CD4-positive, alpha-beta T cell treated with Interleukin-21 for 1 hour (primary cell): ENCODE measurements around the gene TGFBR3.
A peak's percentile ranks its signal among the peaks of the same experiment; 100 is the strongest.
"Not testable (repeated sequence)": the region's sequence is repeated elsewhere in the genome, so short reads cannot be mapped to it uniquely, and the experiment has no call there.

Experiments used
- DNase-seq: peaks from one replicate; pipeline ENCODE4 v3.0.0-alpha.2; 2020

TGFBR3 gene

DNA sequence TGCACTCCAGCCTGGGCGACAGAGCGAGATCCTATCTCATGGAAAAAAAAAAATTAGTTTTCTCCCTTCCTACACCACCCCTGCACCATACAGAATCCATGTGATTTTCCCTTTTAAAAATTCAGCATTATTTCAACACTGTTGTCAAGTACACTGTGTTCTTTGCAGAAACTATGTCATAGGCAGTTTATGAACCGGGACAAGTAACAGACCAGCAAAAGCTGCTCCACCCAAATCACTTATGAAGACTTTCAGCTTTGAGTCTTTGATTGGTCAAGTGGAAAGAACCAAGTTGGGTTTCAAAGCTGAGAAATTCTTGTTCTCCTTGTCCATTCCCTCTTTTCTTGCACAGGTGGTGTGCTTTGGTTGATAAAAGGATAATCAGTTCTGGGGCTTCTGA, 212.3 kb downstream of the TGFBR3 start:
- DNase-seq: no peak

DNA sequence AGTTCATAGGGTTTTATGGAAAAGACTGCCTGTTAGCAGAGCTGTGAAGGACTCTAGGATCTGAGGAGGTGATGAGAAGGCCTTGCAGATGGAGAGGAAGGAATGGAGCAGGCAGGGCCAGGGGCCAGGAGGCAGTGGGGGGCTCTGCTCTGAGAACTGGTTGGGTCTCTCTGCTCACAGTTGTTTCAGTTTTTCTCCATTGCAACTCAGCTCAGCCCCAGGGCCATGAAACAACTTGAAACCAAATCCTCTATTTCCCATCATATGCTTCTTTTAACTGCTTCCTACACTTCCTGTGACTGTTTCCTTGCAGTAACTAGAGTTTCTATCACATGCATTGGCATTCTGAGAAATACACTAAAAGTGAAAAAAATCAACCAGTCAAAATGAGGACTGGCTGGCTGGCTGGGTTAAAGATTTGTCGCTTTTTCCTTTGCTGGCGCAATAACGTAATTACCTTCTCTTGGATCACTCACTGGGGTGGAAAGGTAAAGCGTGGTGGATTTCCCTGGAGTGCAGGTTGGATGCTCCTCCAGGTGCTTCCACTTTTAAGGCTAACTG, 213.3 kb downstream of the TGFBR3 start:
- no peak for DNase-seq

DNA sequence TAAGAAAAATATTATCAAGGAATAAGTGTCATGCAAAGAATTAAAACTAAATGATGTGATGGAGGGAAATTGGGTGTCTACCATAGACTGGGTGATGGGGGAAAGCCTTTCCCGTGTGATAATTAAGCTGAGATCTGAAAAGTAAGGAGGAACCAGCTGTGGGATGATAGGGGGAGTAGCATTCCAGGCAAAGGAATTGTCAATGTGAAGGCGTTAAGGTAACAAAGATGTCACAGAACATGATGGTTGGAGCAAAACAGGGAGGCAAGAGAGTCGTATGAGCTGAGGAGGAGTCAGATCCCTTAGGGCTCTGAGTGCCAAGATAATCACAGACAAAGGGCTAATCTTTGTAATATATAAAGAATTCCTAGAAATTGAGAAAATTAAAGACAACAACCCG, 215.2 kb downstream of the TGFBR3 start:
- no peak for DNase-seq

DNA sequence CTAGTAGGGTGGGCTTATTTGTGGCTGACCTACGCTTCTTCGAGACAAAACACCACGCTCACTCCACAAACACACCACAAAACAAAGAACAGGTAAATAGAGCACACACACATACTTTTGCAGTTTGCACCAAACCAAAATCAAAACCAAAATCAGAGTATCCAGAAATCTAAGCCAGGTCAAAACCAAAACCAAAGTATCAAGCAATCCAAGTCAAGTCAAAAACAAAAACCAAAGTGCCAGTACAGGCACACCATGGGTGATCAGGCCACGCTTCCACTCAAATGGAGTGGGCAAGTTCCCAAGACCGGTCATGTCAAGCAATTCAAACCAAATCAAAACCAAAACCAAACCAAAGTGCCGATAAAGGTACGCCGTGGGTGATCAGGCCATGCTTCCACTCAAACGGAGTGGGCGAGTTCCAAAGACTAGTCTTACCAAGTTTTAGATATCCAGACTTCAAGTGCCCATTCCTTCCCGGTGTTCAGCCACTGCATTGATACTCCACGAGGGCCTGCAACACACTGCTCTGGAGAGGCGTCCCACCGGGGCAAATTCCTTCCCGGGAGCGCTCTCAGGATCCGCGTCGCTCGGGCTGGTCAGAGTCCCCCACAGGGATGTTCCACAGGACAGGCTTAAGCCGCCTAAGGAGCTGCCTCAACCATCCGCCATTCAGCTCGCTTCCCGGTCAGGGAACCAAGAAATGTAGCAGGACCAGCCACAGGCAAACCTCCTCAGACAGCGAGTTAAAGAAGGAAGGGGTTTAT, 216.2 kb downstream of the TGFBR3 start:
- no peak for DNase-seq

DNA sequence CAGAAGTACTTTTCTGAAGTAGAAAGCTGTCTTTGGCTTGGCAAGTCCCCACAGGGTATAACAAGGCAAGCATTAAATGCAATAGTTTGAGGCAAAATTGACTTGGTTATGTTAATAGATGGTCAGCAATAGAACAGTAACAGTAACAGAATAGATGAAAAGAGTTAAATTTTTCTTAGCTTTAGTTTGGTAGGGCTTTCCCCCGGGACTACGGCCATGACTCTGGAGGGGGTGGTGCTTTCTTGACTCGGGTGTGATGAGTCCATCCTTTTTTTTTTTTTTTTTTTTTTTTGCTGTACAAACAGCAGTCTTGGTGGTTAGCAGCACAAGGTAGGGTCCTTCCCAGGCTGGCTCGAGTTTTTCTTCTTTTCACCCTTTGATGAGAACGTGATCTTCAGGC, 219.3 kb downstream of the TGFBR3 start:
- DNase-seq: not testable (repeated sequence)

DNA sequence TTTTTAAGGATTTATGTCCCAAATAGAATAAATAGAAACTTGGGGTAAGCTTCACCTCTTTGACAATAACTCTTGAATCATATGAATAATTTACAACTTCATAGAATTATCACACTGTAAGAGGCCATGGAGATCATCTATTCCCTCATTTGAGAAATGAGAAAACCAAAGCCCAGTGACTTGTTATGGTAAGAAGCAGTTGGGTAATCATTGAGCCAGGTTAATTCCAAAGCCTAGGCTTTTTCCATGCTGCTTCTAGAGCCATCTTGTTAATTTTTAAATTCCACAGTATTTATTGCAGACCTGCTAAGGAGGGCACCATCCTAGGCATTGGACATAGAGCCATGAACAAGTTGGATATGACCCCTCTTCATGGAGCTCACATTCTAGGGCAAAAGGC, 224.8 kb downstream of the TGFBR3 start:
- no peak for DNase-seq

DNA sequence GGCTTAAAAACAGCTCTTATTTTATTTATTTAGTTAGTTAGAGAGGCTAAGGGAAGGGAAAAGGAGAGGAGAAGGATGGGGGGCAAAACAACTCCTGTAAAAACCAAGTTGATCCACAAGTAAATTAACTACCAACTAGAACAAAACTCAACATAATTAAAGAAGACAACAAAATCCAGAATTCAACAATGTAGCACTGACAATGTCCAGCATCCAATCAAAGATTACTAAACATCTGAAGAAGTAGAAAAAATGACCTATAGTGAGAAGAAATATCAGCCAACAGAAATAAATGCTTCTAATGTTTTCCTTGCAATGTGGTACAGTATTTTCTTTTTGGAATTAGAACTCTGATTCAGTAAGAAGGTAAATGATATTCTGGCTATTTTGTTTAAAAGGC, 225.2 kb downstream of the TGFBR3 start:
- DNase-seq: no peak

DNA sequence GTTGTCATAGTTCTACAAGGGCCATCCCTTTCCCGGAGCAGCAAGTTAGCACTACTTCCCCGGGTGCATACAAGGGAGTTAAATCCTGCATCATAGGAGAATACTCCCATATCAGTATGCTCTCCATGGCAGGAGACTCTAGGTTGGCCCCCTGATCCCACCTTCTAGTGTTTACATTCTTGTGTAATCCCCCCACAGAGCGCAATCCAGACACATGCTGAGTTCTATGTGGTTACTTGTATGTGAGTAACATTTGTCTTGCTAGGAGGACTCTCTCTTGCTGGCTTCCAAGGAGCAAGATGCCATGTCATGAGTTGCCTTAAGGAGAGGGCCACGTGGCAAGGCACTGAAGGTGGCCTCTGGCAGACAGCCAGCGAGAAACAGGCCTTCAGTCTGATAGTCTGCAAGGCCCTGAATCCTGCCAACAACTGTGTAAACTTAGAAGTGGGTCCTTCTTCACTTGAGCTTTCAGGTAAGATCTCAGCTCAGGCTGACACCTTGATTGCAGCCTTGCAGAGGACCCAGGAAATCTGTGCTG, 230.0 kb downstream of the TGFBR3 start:
- no peak for DNase-seq

DNA sequence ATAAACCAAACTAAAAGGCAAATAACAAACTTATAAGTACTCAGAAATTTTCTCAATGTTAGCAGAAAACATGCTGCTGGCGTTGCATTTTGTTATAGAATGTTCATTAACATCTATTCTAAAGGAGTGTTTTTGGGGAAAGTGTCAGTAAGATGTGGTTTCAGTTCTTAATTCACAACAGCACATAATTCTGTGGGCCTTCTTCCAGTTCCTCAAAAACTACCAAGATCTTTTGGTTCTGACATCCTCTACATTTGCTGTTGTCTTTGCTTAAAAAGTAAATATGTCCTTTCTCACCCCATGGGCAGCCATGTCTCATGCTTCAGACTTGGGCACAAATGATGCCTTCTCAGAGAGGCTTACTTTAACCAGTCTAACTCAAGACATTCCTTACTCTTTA, 232.8 kb downstream of the TGFBR3 start:
- no peak for DNase-seq

DNA sequence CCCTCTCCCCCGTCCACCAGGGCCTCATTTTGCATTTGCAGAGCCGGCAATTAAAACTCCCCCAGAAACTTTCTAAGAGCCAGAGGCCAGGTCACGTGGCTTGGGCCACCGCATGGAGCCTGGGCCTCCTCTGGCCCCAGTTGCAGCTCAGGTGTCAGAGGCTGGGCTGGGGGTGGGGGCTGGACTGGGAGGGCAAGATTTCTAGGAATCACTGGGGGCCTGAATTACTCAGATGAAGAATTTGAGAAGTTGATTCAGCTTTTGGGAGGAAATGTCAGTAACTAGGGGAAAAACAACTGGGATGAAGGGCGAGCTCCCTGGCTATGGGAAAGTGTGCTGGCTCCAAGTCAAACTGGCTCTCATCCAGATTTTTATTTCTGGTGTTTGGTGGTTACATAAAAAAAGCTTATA, 234.3 kb downstream of the TGFBR3 start:
- DNase-seq: no peak

DNA sequence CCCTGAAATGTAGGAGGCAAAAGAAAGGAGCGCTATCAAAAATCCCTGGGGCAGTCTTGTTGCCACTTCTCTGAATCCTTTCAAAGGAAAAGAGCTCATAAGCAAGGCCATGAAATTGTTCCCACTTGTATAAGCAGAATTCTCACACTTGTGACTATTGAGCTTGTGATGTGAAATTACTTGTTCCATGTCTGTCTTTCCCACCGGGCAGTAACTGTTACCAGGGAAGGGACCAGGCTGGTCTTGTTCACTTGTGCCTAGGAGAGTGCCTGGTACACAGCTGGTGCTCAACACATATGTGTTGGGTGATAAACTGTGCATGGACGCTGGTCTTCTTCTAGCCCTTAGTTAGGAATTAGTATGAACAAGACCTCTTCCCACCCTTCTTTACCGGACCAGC, 234.7 kb downstream of the TGFBR3 start:
- no peak for DNase-seq

DNA sequence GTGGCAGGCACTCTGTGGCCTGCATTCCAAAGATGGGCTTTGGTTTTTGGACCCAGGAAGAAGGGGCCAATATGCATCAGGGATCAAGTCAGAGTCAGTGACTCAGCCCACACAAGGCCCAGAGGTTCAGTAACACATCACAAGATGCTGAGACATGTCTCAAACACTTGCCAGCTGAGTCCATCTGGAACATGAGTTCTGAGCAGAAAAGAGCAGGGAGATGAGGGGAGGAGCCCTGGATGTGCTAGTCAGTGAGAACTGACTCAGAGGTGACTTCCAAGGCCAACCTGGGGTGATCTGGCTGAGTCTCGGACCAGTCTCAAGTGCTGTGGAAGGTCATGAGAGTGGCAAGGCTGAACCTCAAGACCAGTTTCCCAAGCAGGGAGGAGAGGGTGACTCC, 235.2 kb downstream of the TGFBR3 start:
- no peak for DNase-seq

DNA sequence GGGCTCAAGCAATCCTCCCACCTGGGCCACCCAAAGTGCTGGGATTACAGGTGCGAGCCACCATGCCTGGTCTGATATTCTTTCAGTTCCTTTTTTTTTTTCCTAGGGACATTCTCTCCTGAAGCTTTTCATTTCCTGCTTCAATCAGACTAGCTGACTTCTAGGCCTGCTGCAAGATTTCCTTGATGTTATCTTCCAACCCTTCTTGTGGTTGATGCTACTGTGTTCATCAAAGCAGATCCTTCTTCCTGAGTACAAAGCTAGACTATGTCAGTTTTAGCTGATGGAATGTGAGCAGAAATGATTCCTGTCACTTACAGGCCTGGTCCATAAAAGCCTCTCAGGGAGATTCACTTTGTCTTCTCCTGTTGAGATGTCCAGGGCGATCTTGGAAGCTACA, 238.9 kb downstream of the TGFBR3 start:
- peak; percentile 11 for DNase-seq

DNA sequence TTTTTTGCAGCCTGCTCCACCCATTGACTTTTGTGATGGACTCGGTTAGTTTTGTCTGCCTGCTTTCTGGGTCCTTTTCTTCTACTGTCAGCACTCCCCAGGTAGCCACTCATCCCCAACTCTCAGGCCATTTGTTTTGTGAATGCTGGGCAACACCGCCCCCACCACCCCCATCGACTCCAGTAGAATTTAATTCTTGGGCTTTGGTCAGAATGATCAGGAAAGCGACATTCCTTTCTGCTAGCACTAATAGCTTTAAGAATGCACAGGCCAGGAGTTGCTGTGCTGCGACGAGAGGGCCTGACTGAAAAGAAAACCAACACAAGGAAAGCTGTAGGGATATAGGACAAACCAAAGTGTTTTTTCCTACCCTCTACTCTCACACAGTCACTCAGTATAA, 240.9 kb downstream of the TGFBR3 start:
- DNase-seq: no peak

DNA sequence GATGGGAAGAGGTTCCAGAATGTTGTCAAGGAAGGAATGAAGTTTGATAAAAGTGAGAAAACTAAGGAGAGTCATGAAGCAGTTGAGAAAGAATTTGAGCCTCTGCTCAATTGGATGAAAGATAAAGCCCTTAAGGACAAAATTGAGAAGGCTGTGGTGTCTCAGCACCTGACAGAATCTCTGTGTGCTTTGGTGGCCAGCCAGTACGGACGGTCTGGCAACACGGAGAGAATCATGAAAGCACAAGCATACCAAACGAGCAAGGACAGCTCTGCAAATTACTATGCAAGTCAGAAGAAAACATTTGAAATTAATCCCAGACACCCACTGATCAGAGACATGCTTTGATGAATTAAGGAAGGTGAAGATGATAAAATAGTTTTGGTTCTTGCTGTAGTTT, 242.5 kb downstream of the TGFBR3 start:
- DNase-seq: no peak

DNA sequence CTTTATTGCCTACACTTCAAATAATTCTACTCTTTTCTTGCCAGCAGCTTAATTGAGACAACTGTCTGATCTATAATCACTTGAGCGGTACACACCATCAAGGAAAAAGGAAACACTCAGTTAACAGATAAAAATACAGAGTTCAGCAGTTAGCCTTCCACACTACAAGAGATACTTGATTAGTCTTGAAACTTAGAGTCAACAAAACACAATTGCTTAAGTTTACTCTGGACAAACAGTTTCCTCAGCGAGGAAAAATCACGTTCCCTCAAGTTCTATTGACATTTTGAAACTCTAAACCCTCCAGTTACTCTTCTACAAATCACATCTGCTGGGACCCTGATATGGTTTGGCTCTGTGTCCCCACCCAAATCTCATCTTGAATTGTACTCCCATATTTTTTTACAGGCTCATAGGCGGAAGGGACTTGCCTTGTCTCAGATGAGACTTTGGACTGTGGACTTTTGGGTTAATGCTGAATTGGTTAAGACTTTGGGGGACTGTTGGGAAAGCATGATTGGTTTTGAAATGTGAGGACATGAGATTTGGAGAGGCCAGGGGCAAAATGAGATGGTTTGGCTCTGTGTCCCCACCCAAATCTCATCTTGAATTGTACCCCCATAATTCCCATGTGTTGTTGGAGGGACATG, 244.9 kb downstream of the TGFBR3 start:
- DNase-seq: no peak

DNA sequence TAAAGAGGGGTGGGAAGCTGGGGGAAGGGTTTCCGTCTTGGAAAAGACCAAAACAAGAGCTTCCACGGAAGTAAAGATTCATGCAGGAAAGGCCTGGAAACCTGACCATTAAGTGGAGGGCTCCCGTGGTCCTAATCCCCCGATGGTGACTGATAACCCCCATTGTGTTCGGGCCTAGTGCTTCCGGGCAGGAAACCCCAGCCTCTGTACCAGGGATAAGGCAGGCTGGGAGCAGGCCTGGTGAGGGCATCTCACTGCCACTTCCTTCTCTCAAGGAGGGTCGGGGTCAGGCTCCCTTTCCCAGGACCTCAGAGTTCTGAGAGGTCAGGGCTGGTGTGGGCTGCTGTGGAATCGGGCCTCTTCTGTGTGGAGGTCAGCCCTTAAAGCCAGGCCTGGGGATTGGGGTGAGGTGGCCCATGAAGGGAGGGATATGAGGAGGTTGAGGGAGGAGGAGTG, 248.4 kb downstream of the TGFBR3 start:
- no peak for DNase-seq

DNA sequence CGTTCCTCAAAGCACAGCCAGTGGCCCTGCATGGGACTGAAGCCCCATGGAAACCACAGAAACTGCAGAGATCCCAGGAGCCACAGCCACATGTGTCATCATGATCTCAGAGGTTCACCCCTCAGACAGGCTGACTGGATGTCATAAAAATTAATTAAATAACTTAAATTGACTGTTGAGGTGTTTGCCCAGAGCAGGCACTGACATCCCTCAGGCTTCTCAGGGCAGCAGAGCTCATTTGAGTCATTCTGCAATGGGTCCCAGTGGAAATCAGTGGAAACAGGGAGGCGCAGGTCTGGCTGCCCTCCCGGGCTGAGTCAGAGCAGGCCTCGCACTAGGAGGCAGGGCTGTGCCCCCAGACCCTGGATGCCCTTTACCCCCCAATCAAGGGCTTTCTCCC, 250.2 kb downstream of the TGFBR3 start:
- no peak for DNase-seq

DNA sequence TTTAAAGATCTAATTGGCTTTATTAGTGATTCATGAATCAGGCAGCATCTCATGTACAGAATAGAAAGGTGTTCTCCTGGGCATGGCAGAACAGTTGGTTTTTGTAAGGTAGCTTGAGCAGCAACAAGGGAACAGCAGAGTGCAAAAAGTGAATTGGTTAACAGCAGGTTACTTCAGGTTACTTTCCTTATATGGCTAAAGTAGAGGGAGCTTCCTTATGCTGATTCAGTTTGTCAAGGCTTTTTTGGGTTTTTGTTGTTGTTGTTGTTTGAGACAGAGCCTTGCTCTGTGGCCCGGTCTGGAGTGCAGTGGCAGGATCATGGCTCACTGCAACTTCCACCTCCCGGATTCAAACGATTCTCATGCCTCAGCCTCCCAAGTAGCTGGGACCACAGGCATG, 252.5 kb downstream of the TGFBR3 start:
- DNase-seq: no peak

DNA sequence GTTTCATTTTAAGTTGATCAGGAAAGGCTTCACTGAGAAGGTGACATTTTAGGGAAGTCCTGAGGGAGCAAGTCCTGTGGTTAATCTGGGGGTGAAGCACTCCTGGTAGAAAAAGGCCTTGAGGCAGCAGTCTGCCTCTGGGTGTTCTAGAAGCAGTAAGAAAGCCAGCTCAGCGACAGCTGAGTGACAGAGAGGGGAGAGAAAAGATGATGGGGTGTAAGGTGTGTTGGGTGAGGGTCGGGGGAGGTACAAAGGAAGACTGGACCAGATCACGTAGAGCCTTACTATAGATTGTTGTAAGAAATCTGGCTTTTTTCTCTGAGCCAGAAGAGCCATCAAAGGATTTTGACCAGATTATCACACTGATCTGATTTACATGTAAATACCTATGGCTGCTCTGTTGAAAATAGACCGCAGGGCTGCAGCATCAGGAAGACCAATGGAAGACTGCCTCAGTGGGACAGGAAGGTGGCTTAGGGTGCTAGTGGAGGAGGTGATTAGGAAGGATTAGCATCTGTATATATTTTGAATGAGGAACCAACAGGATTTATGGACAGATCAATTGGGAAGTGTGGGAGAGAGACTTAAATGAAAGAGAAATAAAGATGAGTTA, 254.1 kb downstream of the TGFBR3 start:
- no peak for DNase-seq

DNA sequence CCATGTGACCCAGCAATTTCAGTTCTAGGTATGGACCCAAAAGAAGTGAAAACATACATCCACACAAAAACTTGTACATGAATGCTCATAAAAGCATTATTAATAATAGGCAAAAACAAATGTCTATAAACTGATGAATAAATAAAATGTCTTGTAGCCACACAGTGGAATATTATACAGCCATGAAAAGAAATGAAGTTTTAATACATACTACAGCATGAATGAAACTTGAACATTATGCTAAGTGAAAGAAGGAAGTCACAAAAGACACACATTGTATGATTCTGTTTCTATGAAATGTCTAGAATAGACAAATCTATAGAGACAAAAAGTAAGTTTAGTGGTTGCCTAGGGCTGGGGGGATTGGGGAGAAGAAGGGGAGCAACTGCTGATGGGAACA, 255.1 kb downstream of the TGFBR3 start:
- no peak for DNase-seq
